Rectal smooth muscle tissue (tissue), 1 donor: ENCODE measurements around the gene SLC27A2.

Source experiments
- H3K27ac ChIP-seq: one replicate; pipeline ENCODE4 v1.7.0; 2013; ENCODE audit warnings: low read depth, low read length, inconsistent platforms
- H3K27me3 ChIP-seq: one replicate; pipeline ENCODE4 v1.7.0; 2013; ENCODE audit warnings: low read length; ENCODE audit not compliant: control insufficient read depth, insufficient read depth
- H3K36me3 ChIP-seq: one replicate; pipeline ENCODE4 v1.7.0; 2013; ENCODE audit warnings: low read length; ENCODE audit not compliant: control insufficient read depth, insufficient read depth
- H3K4me1 ChIP-seq: one replicate; pipeline ENCODE4 v1.7.0; 2013; ENCODE audit warnings: low read length; ENCODE audit not compliant: control insufficient read depth, insufficient read depth
- H3K4me3 ChIP-seq: one replicate; pipeline ENCODE4 v1.7.0; 2013; ENCODE audit warnings: low read length
- H3K9ac ChIP-seq: one replicate; pipeline ENCODE4 v1.7.0; 2013; ENCODE audit warnings: low read length

Gene SLC27A2

GRCh38 chr15:50210462-50211157 lies 28.6 kb downstream of the SLC27A2 start:
- H3K27ac ChIP-seq = no peak overlapping the region
- H3K27me3 ChIP-seq = no peaks in the 10 kb centered on the region
- no peaks in the 10 kb centered on the region for H3K36me3 ChIP-seq
- H3K4me1 ChIP-seq = no peaks in the 10 kb centered on the region
- H3K4me3 ChIP-seq = no peak overlapping the region
- H3K9ac ChIP-seq = no peak overlapping the region

- Histone ChIP-seq H3K4me3 (no peak overlapping the region), H3K36me3 (no peaks in the 10 kb centered on the region), H3K27ac (no peak overlapping the region), H3K9ac (no peak overlapping the region), H3K4me1 (no peaks in the 10 kb centered on the region), H3K27me3 (no peaks in the 10 kb centered on the region)
Observed at GRCh38 chr15:50218291-50218690, 36.3 kb downstream of the SLC27A2 start.

DNA sequence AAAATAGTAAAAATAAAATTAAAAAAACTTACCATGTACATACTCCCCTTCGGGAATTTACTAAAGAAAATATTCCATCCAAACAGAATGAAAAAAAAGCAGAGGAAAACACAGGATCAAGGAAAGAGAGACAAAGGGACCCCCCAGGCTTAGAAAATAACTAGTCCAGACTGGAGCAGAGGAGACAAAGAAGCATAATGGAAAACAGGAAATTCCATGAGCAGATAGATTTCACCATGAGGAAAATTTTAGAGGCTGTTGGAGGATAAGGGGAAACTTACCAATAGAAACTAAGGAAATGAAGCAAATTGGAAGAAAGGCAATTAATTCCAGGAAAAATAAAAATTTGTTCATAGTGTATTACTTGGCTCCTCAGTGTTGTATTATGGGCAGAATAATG lies 36.7 kb downstream of the SLC27A2 start:
- Histone ChIP-seq H3K9ac (no peak overlapping the region), H3K36me3 (no peaks in the 10 kb centered on the region), H3K4me3 (no peak overlapping the region), H3K27me3 (no peaks in the 10 kb centered on the region), H3K27ac (no peak overlapping the region), H3K4me1 (no peaks in the 10 kb centered on the region)

DNA sequence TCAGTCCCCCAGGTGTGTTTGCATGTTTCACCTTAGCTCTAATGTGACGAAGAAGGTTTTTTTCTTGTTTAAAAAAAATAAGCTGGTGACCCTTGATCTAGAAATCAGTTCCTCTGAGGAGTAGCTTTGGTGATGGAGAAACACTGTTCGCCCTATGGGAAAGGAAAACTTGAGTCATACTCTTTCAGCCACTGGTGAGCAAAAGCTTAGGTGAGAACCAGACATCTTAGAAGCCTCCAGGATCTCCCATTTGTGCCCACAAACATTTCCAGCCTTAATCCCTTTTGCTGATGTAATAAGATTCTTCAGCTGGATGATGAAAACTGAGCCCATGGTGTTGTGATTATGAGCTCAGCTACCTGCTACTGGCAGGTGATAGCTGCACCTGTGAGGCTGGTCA lies 37.8 kb downstream of the SLC27A2 start:
- no peak overlapping the region for H3K27ac ChIP-seq
- no peaks in the 10 kb centered on the region for H3K27me3 ChIP-seq
- H3K4me3 ChIP-seq = no peak overlapping the region
- no peaks in the 10 kb centered on the region for H3K36me3 ChIP-seq
- no peaks in the 10 kb centered on the region for H3K4me1 ChIP-seq
- H3K9ac ChIP-seq = no peak overlapping the region

GRCh38 chr15:50222181-50222580 lies 40.2 kb downstream of the SLC27A2 start:
- no peaks in the 10 kb centered on the region for H3K27me3 ChIP-seq
- no peak overlapping the region for H3K4me3 ChIP-seq
- H3K9ac ChIP-seq = no peak overlapping the region
- H3K36me3 ChIP-seq = no peaks in the 10 kb centered on the region
- no peaks in the 10 kb centered on the region for H3K4me1 ChIP-seq
- H3K27ac ChIP-seq = no peak overlapping the region

GRCh38 chr15:50224606-50225005 lies 42.6 kb downstream of the SLC27A2 start:
- Histone ChIP-seq H3K36me3 (no peaks in the 10 kb centered on the region), H3K27ac (no peak overlapping the region), H3K4me3 (no peak overlapping the region), H3K9ac (no peak overlapping the region), H3K27me3 (no peaks in the 10 kb centered on the region), H3K4me1 (no peaks in the 10 kb centered on the region)

DNA sequence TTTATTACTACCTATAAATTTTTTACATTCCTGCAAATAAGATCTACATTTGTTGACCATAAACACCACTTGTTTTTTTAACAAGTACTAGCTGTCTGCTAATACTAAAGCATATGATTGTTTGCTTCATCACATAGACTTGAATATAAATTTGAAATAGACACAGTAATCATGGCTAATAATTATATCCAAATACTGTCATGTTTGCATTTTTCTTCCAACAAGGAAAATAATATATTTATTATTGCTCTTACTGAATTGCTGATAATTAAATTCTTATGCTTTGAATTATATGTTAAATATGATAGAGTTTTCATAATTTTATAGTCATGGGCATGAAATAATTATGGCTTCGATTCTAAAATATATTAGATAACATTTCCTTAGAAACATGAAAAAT lies 43.1 kb downstream of the SLC27A2 start:
- no peaks in the 10 kb centered on the region for H3K4me1 ChIP-seq
- H3K9ac ChIP-seq = no peak overlapping the region
- H3K36me3 ChIP-seq = no peaks in the 10 kb centered on the region
- H3K27ac ChIP-seq = no peak overlapping the region
- H3K4me3 ChIP-seq = no peak overlapping the region
- no peaks in the 10 kb centered on the region for H3K27me3 ChIP-seq

GRCh38 chr15:50225938-50226337 lies 43.9 kb downstream of the SLC27A2 start:
- no peak overlapping the region for H3K27ac ChIP-seq
- no peak overlapping the region for H3K9ac ChIP-seq
- H3K36me3 ChIP-seq = no peaks in the 10 kb centered on the region

GRCh38 chr15:50227076-50227475 lies 45.1 kb downstream of the SLC27A2 start:
- H3K4me3 ChIP-seq = no peak overlapping the region
- no peak overlapping the region for H3K27ac ChIP-seq
- no peaks in the 10 kb centered on the region for H3K36me3 ChIP-seq
- H3K9ac ChIP-seq = no peak overlapping the region
- H3K4me1 ChIP-seq = no peaks in the 10 kb centered on the region
- no peaks in the 10 kb centered on the region for H3K27me3 ChIP-seq

More at GRCh38 chr15:50225938-50226337, 43.9 kb downstream of the SLC27A2 start:
- no peaks in the 10 kb centered on the region for H3K27me3 ChIP-seq
- H3K4me1 ChIP-seq = no peaks in the 10 kb centered on the region
- no peak overlapping the region for H3K4me3 ChIP-seq

- Histone ChIP-seq H3K27ac (no peak overlapping the region), H3K36me3 (no peaks in the 10 kb centered on the region), H3K4me3 (no peak overlapping the region), H3K4me1 (no peaks in the 10 kb centered on the region), H3K27me3 (no peaks in the 10 kb centered on the region), H3K9ac (no peak overlapping the region)
Observed at GRCh38 chr15:50228866-50229265, 46.9 kb downstream of the SLC27A2 start.

DNA sequence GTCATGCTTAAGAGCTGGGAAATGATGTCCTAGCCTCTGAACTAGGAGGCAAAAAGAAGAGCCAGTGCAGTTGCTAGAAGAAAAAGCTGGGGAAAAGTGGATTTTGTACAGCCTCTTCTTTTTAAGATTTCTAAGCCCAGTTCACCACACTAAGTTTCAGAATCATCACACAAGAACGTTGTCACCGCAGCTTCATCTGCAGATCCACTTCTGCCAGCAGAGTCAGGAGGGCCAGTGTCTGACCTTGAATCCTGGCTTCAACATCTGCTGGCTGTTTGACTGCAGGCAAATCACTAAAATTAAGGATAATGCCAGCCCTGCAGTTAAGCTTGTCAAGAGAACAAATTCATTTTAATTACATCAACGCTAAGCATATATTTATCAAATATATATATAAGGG lies 47.3 kb downstream of the SLC27A2 start:
- H3K27me3 ChIP-seq = no peaks in the 10 kb centered on the region
- H3K36me3 ChIP-seq = no peaks in the 10 kb centered on the region

DNA sequence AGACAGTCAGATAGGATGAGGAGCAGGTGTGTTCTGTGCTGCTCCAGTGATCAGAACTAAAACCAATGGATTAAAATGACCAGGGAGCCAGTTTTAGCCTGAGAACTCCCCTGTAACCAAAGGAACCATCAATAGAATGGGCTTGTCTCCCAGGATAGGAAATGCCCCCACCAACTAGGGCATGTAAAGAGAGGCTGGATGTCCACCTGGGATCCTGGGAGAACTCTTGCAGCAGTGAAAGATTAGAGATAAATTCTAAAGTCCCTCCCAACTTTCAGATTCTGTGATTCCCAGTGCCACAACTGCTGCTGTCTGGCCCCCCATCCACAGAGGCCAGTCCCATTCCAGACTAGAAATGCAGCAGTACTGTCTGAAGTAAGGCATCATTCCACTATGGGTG lies 49.8 kb downstream of the SLC27A2 start:
- Histone ChIP-seq H3K4me3 (no peak overlapping the region), H3K27ac (no peak overlapping the region), H3K9ac (no peak overlapping the region), H3K4me1 (no peaks in the 10 kb centered on the region), H3K36me3 (no peaks in the 10 kb centered on the region), H3K27me3 (no peaks in the 10 kb centered on the region)

More for the DNA sequence above, 47.3 kb downstream of the SLC27A2 start:
- no peaks in the 10 kb centered on the region for H3K4me1 ChIP-seq
- no peak overlapping the region for H3K27ac ChIP-seq
- H3K9ac ChIP-seq = no peak overlapping the region
- H3K4me3 ChIP-seq = no peak overlapping the region

DNA sequence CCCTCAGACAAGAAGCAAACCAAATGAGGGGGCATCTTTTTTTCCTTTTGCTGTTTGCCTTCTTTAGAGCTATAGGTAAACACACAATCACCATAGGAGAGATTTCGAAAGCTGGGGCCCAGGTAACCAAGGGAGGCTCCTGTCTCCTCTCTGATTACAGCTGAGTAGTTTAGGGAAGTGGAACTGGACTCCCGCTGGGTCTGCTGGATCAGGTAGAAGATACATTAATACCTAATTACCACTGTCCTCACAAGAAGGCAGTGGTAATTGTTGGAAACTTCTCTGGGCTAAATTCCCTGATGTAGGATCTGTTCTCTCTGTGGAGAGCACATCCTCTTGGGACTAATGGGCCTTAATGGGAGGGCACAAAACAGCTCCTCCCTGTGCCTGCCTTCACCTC lies 50.8 kb downstream of the SLC27A2 start:
- no peaks in the 10 kb centered on the region for H3K27me3 ChIP-seq
- no peak overlapping the region for H3K4me3 ChIP-seq
- no peak overlapping the region for H3K9ac ChIP-seq
- no peaks in the 10 kb centered on the region for H3K36me3 ChIP-seq
- no peaks in the 10 kb centered on the region for H3K4me1 ChIP-seq
- no peak overlapping the region for H3K27ac ChIP-seq
